ENCODE results near the gene TRIM40. TPM values are rescaled to one million over a fixed set of nuclear protein-coding genes. Genes with fewer than 3 reads are reported as not detected.

TRIM40 gene
- total RNA-seq, 2 experiments from 2014 or later = not detected

DNA sequence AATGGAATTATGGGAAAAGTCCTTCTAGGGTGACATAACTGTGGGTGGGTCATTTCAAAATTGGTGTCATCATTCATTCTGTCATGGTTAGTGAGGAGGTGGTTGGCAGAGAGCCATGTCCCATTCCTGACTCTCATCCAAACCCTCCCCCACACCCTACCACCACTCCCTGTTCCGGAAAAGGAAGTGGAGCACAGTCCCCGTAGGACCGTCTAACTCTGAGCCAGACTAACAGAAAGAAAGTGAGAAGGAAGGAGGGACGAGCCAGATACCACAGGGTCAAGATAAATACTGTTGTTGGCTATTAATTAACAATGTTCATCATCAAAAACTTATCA lies 20.3 kb downstream of the TRIM40 start:
- H3K9me3 Mint-ChIP-seq = no peaks in the 10 kb centered on the region
- CTCF ChIA-PET = no interaction called here
- no peak overlapping the region for H3K4me3 Mint-ChIP-seq
- H3K4me1 Mint-ChIP-seq = peaks cover 16% of the 10 kb centered on the region
- peaks cover 50% of the 10 kb centered on the region for H3K27me3 Mint-ChIP-seq
- DNase-seq = no peak
- POLR2A ChIA-PET = no interaction called here
- no peaks in the 10 kb centered on the region for H3K36me3 Mint-ChIP-seq (ENCODE audit: low read depth)
- no peak overlapping the region for H3K27ac Mint-ChIP-seq

DNA sequence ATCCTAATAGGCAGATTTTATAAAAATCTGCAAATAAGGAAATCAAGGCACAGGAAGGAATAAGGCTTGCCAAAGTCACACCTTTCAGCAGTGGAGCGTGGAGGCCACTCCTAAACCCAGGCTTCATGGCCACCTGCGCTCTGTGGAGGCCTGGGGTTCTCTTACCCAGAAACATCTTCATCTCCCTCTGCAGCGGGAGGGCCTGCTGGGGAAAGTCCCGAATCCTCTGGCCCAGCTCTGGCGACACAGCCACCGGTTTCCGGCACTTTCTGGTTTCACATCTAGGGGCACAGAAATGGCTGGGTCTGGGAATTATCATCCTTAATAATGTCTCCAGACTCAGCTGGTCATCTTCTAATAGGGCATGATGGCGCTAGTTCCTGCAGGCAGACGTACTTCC lies 20.8 kb downstream of the TRIM40 start:
- H3K4me1 Mint-ChIP-seq = peaks cover 12% of the 10 kb centered on the region
- ChIA-PET CTCF (interaction anchor here (1.5 kb wide), 1 partner anchor 26 kb away, joined by 9 read pairs; no protein-coding TSS in a partner anchor), POLR2A (no interaction called here)
- H3K27me3 Mint-ChIP-seq = peaks cover 46% of the 10 kb centered on the region
- no peaks in the 10 kb centered on the region for H3K36me3 Mint-ChIP-seq (ENCODE audit: low read depth)
- no peaks in the 10 kb centered on the region for H3K9me3 Mint-ChIP-seq
- H3K27ac Mint-ChIP-seq = no peak overlapping the region
- no peak overlapping the region for H3K4me3 Mint-ChIP-seq
- no peak for DNase-seq

DNA sequence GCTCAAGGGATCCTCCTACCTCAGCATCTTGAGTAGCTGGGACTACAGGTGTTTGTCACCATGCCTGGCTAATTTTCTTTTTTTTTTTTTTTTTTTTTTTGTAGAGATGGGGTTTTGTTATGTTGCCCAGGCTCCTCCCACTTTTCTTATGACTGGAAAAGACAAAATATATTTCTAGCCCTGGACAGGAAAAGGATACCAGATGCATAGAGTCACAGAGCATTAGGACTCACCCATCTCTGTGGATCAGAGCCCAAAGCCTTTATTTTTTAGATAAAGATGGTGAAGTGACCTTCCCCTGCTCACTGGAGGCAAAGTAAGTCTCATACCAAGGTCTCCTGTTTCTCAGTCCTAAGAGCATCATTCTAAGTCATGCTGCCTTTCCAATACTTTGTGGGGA lies 21.6 kb downstream of the TRIM40 start:
- Mint-ChIP-seq H3K9me3 (no peaks in the 10 kb centered on the region), H3K36me3 (ENCODE audit: low read depth) (no peaks in the 10 kb centered on the region), H3K4me1 (peaks cover 16% of the 10 kb centered on the region), H3K4me3 (no peak overlapping the region), H3K27ac (no peak overlapping the region), H3K27me3 (peaks cover 43% of the 10 kb centered on the region)
- CTCF ChIA-PET = interaction anchor here (1.5 kb wide), 1 partner anchor 27 kb away, joined by 9 read pairs; no protein-coding TSS in a partner anchor
- POLR2A ChIA-PET = no interaction called here
- no peak for DNase-seq

DNA sequence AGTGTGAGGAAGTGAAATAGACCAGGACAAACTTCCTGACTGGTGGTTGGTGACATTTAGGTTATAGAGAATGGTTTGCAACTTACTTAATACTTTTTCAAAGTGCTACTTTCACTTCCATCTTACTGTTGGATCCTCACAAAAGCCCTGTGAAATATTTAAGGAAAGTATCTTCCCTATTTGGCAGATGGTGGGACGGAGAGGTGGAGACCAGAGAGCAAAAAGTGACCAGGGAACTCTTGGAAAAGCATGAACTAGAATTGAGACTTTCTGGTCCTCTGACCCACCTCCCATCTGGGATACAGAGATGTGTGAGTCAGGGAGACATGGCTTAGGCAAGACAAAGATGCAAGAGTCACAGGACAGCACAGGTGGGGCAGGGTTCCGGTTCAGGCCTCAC lies 22.1 kb downstream of the TRIM40 start:
- no peak for DNase-seq
- CTCF ChIA-PET = interaction anchor here (1.5 kb wide), 1 partner anchor 27 kb away, joined by 9 read pairs; no protein-coding TSS in a partner anchor

DNA sequence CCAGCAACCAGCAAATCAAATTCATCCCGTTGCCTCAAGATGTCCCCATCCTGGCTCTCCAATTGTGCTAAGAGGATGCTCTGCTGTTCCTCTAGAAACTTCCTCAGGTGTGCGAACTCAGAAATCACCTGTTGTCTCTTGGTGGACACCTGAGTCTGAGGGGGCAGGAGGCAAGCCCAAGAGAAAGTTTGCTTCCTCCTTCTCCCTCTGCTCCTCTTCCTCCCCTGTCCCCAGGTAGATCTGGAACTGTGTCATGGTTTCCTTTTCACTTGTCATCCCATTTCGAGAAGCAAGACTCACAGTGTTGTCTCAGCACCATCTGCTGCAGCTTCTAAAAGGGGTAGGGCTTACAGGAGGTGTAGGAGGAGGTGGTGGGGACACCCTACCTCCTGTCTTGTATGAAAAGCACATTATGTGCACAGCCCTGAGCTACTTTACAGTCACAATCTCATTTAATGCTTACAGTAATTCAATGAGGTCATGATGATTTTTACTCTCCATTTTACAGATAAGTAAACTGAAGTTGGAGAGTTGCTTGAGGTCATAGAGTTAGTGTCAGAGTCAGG lies 22.6 kb downstream of the TRIM40 start:
- no peak overlapping the region for H3K4me3 Mint-ChIP-seq
- CTCF ChIA-PET = interaction anchor here (1.5 kb wide), 1 partner anchor 28 kb away, joined by 9 read pairs; no protein-coding TSS in a partner anchor
- no peak for DNase-seq
- no peaks in the 10 kb centered on the region for H3K9me3 Mint-ChIP-seq
- H3K27me3 Mint-ChIP-seq = peaks cover 33% of the 10 kb centered on the region
- no peaks in the 10 kb centered on the region for H3K36me3 Mint-ChIP-seq (ENCODE audit: low read depth)
- no peak overlapping the region for H3K27ac Mint-ChIP-seq
- POLR2A ChIA-PET = no interaction called here
- peaks cover 25% of the 10 kb centered on the region for H3K4me1 Mint-ChIP-seq

More for the DNA sequence above, 22.1 kb downstream of the TRIM40 start:
- H3K36me3 Mint-ChIP-seq (ENCODE audit: low read depth) = no peaks in the 10 kb centered on the region
- POLR2A ChIA-PET = no interaction called here
- no peaks in the 10 kb centered on the region for H3K9me3 Mint-ChIP-seq
- H3K27ac Mint-ChIP-seq = no peak overlapping the region
- H3K4me3 Mint-ChIP-seq = no peak overlapping the region
- H3K27me3 Mint-ChIP-seq = peaks cover 39% of the 10 kb centered on the region
- H3K4me1 Mint-ChIP-seq = peaks cover 20% of the 10 kb centered on the region

DNA sequence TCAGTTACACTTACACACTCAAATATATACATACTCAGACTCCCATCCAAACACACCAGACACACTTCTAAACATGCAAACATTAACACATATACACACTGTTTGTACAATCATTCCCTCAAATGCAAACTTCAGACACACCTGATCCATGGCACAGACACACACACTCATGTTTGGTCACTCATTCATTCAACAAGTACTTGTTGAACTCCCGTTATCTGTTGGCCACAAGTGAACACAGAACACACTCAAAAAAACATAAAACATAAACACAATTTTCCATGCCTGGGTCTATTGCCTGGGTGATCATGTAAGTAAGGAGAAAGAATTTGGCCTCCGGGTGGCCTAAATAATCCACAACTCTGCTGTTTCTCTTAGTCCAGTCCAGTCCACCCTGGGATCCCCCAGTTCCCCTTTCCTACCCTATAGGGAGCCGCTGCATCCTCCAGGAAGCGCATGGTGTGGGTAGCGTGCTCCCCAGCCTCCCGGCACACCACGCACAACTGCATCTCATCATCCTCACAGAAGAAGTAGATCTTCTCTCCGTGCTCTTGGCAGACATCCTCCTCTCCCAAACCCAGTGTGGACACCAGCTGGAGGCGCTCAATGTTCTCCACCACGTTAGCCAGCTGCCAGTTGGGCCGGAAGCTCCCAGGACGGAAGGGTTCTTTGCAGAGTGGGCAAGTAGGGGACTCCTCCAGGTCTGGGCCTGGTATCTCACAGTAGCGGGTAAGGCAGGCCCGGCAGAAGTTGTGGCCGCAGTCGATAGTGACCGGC lies 24.3 kb downstream of the TRIM40 start:
- ChIA-PET CTCF (no interaction called here), POLR2A (no interaction called here)
- H3K4me1 Mint-ChIP-seq = peaks cover 38% of the 10 kb centered on the region
- H3K9me3 Mint-ChIP-seq = no peaks in the 10 kb centered on the region
- H3K36me3 Mint-ChIP-seq (ENCODE audit: low read depth) = no peaks in the 10 kb centered on the region
- no peak for DNase-seq
- H3K4me3 Mint-ChIP-seq = no peak overlapping the region
- H3K27me3 Mint-ChIP-seq = peaks cover 26% of the 10 kb centered on the region
- H3K27ac Mint-ChIP-seq = no peak overlapping the region

DNA sequence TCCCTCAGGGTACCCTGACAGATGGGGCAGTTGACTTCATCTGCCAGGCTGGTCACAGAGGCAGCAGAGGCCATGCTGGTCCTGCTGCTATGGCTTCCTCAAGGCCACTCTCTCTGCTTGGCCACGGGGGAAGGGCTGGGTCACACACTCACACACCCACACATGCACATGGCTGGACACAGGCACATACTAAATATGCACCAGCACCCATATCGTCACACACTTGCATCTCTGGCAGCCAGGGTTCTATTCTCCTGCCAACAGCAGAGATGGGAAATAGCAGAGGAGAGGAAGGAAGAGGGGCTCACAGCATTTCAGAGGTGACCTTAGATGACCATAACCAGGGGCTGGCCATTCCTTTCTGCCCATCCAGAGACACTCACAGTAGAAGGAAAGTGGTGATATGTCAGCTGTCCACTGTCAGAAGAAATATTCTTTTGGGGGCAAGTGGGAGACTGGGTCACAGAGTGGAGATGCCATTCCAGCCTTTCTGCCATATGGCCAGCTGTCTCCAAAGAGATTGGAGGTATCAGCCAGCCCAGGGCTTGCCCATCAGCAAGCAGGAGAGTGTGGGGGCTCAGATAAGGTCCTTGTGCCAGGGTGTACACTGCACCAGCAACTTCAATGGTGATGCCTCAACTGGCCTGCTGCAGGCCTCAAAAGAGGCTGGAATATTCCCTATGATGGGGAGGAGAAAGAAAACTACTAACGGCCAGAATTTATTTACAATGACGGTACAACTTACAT lies 25.0 kb downstream of the TRIM40 start, which contains the start of gene TRIM10:
Gene TRIM10 (minus strand): TSS at position 427 of the 747 bp plus-strand sequence. CDS start 353 bp downstream, at position 74.
- no peaks in the 10 kb centered on the region for H3K36me3 Mint-ChIP-seq (ENCODE audit: low read depth)
- H3K27ac Mint-ChIP-seq = no peak within 1 kb of the TSS
- no peaks in the 10 kb centered on the region for H3K9me3 Mint-ChIP-seq
- POLR2A ChIA-PET = no interaction called here
- H3K4me1 Mint-ChIP-seq = peaks cover 41% of the 10 kb centered on the region
- no peak for DNase-seq
- CTCF ChIA-PET = no interaction called here
- peaks cover 23% of the 10 kb centered on the region for H3K27me3 Mint-ChIP-seq
- no peak within 1 kb of the TSS for H3K4me3 Mint-ChIP-seq

DNA sequence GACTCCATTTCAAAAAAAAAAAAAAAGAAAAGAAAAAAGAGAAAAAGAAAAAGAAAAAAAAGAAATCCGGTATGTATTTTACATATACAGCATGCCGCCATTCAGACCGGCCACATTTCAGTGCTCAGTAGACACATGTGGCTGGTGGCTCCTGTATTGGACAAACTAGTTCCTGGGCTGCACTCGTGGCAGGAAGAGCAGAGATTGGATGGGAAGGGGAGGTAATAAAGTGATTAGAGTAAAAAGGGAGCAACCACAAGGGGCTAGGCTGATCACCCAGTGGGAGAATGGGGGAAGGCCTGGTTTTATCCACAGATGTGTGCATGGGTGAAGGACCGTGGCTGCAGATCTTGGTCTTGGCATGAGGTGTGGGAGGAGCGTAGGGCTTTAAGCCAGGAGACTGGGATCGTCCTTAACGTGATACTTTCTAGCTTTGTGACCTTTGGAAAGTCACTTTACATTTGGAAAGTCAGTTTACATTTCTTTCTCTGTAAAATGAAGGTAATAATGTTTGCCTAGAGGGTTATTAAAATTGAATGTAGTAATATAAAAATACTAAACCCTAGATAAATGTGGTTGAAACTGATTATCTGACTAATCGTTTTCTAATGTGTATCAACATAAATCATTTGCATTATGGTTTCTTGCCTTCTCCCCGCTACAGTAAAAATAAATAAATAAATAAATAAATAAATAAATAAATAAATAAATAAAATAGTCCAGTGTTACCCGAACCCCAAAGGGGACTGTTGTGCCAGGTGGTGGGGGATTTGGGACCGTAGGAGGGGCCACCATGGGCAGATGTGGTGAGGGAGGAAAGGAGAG lies 26.5 kb downstream of the TRIM40 start:
- CTCF ChIA-PET = interaction anchor here (1.4 kb wide), 1 partner anchor 61 kb away, joined by 3 read pairs; no protein-coding TSS in a partner anchor
- no peaks in the 10 kb centered on the region for H3K9me3 Mint-ChIP-seq
- no peak overlapping the region for H3K4me3 Mint-ChIP-seq
- peaks cover 50% of the 10 kb centered on the region for H3K4me1 Mint-ChIP-seq
- POLR2A ChIA-PET = no interaction called here
- DNase-seq = no peak
- no peaks in the 10 kb centered on the region for H3K36me3 Mint-ChIP-seq (ENCODE audit: low read depth)
- peaks cover 19% of the 10 kb centered on the region for H3K27me3 Mint-ChIP-seq
- no peak overlapping the region for H3K27ac Mint-ChIP-seq

DNA sequence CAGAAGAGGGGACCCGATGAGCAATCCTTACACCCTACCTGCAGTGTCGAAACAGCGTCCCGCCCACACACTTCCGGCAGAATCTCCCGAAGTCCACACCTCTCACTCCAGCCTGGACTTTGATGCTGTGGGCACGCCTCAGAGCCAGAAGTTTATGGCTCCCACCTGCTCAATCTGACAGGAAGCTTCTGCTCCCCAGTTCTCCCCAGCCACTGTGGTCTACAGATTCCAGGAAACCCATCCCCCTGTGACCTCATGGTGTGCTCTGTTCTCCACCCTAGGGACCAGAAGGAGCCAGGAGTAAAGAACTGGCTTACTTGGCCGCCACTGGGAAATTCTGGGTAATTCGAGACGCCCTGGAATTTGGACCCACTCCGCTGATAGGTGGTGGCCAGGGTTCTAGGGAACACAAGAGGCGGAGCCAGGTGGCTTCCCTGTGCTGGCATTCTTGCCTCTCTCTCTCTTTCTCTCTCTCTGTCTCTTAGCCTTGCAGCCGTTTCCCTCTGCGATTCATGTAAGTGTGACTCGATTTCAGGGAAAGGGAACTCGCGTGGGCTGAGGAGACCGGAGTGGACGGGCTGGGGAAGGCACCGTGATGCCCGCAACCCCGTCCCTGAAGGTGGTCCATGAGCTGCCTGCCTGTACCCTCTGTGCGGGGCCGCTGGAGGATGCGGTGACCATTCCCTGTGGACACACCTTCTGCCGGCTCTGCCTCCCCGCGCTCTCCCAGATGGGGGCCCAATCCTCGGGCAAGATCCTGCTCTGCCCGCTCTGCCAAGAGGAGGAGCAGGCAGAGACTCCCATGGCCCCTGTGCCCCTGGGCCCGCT lies 27.4 kb downstream of the TRIM40 start, which contains the start of gene TRIM15:
Gene TRIM15 (plus strand): TSS at position 457 of the 828 bp plus-strand sequence. CDS start 139 bp downstream, at position 596.
- Mint-ChIP-seq H3K36me3 (ENCODE audit: low read depth) (no peaks in the 10 kb centered on the region), H3K4me3 (no peak within 1 kb of the TSS), H3K27ac (no peak within 1 kb of the TSS), H3K9me3 (no peaks in the 10 kb centered on the region), H3K27me3 (peaks cover 17% of the 10 kb centered on the region), H3K4me1 (peaks cover 51% of the 10 kb centered on the region)
- POLR2A ChIA-PET = no interaction called here
- DNase-seq = peak; percentile 40
- CTCF ChIA-PET = interaction anchor here (1.4 kb wide), 1 partner anchor 61 kb away, joined by 3 read pairs; no protein-coding TSS in a partner anchor

DNA sequence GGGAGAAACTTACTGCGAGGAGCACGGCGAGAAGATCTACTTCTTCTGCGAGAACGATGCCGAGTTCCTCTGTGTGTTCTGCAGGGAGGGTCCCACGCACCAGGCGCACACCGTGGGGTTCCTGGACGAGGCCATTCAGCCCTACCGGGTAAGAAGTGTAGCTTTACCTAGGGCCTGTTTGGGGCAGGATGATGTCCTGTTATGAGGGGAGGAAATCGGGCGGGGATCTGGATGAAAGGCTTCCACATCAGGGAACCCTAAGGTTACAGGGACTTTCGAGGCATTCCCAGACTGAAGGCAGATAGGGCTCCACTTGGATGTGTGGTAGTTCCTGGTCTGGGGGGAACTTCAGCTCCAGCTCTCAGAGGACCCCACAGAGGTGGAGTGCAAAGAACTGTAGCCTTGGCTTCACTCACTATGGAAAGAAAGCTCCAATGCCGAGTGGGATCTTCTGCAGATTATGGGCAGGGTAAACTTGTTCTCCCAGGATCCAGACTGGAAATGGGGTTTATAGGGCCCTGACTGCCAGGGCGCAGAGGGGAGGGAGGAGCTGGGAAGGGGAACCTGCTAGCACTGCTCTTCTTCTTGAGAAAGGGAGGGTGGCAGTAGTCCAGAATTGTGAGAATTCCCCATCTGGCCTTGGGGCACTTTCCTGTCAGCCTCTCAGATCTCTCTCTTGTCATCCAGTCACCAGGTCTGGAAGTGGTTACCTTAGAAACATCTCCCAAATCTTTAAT lies 28.1 kb downstream of the TRIM40 start:
- H3K27me3 Mint-ChIP-seq = peaks cover 19% of the 10 kb centered on the region
- H3K4me3 Mint-ChIP-seq = no peak overlapping the region
- H3K36me3 Mint-ChIP-seq (ENCODE audit: low read depth) = no peaks in the 10 kb centered on the region
- no peak for DNase-seq
- ChIA-PET POLR2A (no interaction called here), CTCF (interaction anchor here (1.4 kb wide), 1 partner anchor 62 kb away, joined by 3 read pairs; no protein-coding TSS in a partner anchor)
- H3K4me1 Mint-ChIP-seq = peaks cover 47% of the 10 kb centered on the region
- no peak overlapping the region for H3K27ac Mint-ChIP-seq
- no peaks in the 10 kb centered on the region for H3K9me3 Mint-ChIP-seq

DNA sequence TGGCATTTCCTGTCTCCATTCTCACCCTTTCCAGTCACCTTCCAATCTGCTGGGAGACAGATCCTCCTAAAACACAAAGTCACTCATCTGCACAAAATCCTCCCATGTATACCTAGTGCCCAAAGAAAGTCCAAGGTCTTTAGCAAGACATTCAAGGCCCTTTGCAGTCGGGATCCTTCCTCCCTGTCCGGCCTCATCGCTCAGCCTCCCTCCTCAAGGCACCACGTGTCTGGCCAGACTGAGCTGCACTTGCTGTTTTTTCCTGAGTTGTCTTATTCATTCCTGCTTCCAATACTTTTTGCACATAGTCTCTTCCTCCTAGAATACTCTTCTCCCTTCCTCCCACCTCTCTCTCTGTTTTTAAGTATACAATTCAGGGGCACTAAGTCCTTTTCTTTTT lies 28.8 kb downstream of the TRIM40 start:
- ChIA-PET CTCF (interaction anchor here (1.1 kb wide), 1 partner anchor 33 kb away, joined by 3 read pairs; no protein-coding TSS in a partner anchor), POLR2A (no interaction called here)
- DNase-seq = no peak
- Mint-ChIP-seq H3K4me1 (peaks cover 47% of the 10 kb centered on the region), H3K4me3 (no peak overlapping the region), H3K36me3 (ENCODE audit: low read depth) (no peaks in the 10 kb centered on the region), H3K27me3 (peaks cover 18% of the 10 kb centered on the region), H3K9me3 (no peaks in the 10 kb centered on the region), H3K27ac (no peak overlapping the region)
